Astrocyte (in vitro differentiated cells and primary cell): ENCODE results near the gene DCLRE1C. TPM values are rescaled to one million over a fixed set of nuclear protein-coding genes. Genes with fewer than 3 reads are reported as not detected.
"Not testable (repeated sequence)": the region's sequence is repeated elsewhere in the genome, so short reads cannot be mapped to it uniquely, and the experiment has no call there.

Experiments
- DNase-seq: peaks from one replicate; pipeline ENCODE4 v3.0.0-alpha.2; 2010; ENCODE audit warnings: low read depth
- FAIRE-seq: peaks from 2 replicates; lab custom pipeline; 2011; peaks lifted over from hg19 to GRCh38; lab: Jason Lieb, UNC
- H2AFZ ChIP-seq: 2 replicates; pipeline ENCODE4 v1.6.0; 2012; ENCODE audit warnings: low read depth, low read length, inconsistent platforms
- H3K27ac ChIP-seq: 2 replicates; pipeline ENCODE4 v1.5.1; 2011; ENCODE audit warnings: low read depth, low read length, inconsistent platforms
- H3K27me3 ChIP-seq: 2 replicates; pipeline ENCODE4 v1.6.0; 2011; ENCODE audit warnings: low read length, inconsistent platforms; ENCODE audit not compliant: insufficient read depth
- H3K36me3 ChIP-seq: 2 replicates; pipeline ENCODE4 v1.5.1; 2011; ENCODE audit warnings: low read length, inconsistent platforms; ENCODE audit not compliant: insufficient read depth
- H3K4me1 ChIP-seq: 2 replicates; pipeline ENCODE4 v1.5.1; 2011; ENCODE audit warnings: low read length, inconsistent platforms; ENCODE audit not compliant: insufficient read depth
- H3K4me2 ChIP-seq: 2 replicates; pipeline ENCODE4 v1.6.0; 2012; ENCODE audit warnings: low read length, inconsistent platforms
- H3K4me3 ChIP-seq: 2 replicates; pipeline ENCODE4 v1.5.1; 2011; ENCODE audit warnings: low read depth, mild to moderate bottlenecking, low read length, inconsistent platforms; ENCODE audit not compliant: insufficient read depth
- H3K79me2 ChIP-seq: 2 replicates; pipeline ENCODE4 v1.6.0; 2012; ENCODE audit warnings: mild to moderate bottlenecking, low read length, inconsistent platforms; ENCODE audit not compliant: insufficient read depth
- H3K9ac ChIP-seq: 2 replicates; pipeline ENCODE4 v1.6.0; 2012; ENCODE audit warnings: mild to moderate bottlenecking, low read length, inconsistent platforms
- H3K9me3 ChIP-seq: 2 replicates; pipeline ENCODE4 v1.5.1; 2012; ENCODE audit warnings: low read depth, mild to moderate bottlenecking, low read length, inconsistent platforms; ENCODE audit not compliant: insufficient read depth
- H4K20me1 ChIP-seq: 2 replicates; pipeline ENCODE4 v1.6.0; 2012; ENCODE audit warnings: low read length, inconsistent platforms; ENCODE audit not compliant: insufficient read depth
- H3K27ac Mint-ChIP-seq: one replicate; pipeline ENCODE4 v1.8.0; 2021; ENCODE audit warnings: mild to moderate bottlenecking, mixed read lengths; ENCODE audit not compliant: unreplicated experiment
- H3K27me3 Mint-ChIP-seq: one replicate; pipeline ENCODE4 v1.8.0; 2021; ENCODE audit warnings: low read depth, mixed read lengths; ENCODE audit not compliant: unreplicated experiment
- H3K36me3 Mint-ChIP-seq: one replicate; pipeline ENCODE4 v1.8.0; 2021; ENCODE audit warnings: low read depth, mixed read lengths; ENCODE audit not compliant: unreplicated experiment
- H3K4me1 Mint-ChIP-seq: one replicate; pipeline ENCODE4 v1.8.0; 2021; ENCODE audit warnings: low read depth, mixed read lengths; ENCODE audit not compliant: unreplicated experiment
- H3K4me3 Mint-ChIP-seq: one replicate; pipeline ENCODE4 v1.8.0; 2021; ENCODE audit warnings: mild to moderate bottlenecking, moderate library complexity, mixed read lengths; ENCODE audit not compliant: unreplicated experiment
- H3K9me3 Mint-ChIP-seq: one replicate; pipeline ENCODE4 v1.8.0; 2021; ENCODE audit warnings: mild to moderate bottlenecking, mixed read lengths; ENCODE audit not compliant: unreplicated experiment
- CTCF ChIP-seq: IDR thresholded peaks from 2 replicates; pipeline ENCODE4 v1.5.1; 2011; ENCODE audit warnings: low read depth, mild to moderate bottlenecking, inconsistent platforms, low read length, moderate library complexity; ENCODE audit not compliant: insufficient read depth
- EZH2 ChIP-seq: IDR thresholded peaks from 2 replicates; pipeline ENCODE4 v1.6.1; 2012; ENCODE audit warnings: mild to moderate bottlenecking, low read length, inconsistent platforms; ENCODE audit not compliant: insufficient read depth
- total RNA-seq: library from RNA; stranded (reverse); gene quantifications from 2 replicates; pipeline ENCODE4 v1.2.1, GENCODE V29; 2021

Gene DCLRE1C
- total RNA-seq, 1 donor from 2014 or later: 10.1 TPM

DNA sequence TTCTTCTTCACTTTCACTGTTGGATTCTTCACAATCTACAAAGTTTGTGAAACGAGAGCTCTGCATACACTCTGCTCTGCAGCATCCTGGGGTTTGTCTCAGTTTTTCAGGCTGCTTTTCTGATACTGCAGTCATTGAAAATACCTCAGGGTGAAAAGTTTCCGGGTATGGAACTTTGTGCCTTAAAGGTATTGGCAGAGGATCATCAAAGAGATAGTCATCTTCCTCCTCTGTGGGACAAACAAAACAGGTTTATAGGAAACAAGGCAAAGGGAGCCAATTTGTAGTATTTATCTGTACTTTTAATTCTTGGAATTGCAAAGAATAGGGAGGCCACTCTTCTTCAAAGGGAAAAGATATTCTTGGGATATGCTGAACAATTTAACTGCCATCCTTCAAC lies 44.8 kb downstream of the DCLRE1C start:
- H3K36me3 ChIP-seq: peaks cover 45% of the 10 kb centered on the region
- no peaks in the 10 kb centered on the region for H4K20me1 ChIP-seq

GRCh38 chr10:14907591-14907990 lies 46.3 kb downstream of the DCLRE1C start:
- not testable (repeated sequence) for H3K27ac Mint-ChIP-seq, H3K9me3 Mint-ChIP-seq, H3K4me1 ChIP-seq, H3K27me3 Mint-ChIP-seq, H2AFZ ChIP-seq, H3K9ac ChIP-seq, H3K27me3 ChIP-seq, H3K79me2 ChIP-seq, H3K9me3 ChIP-seq, H3K4me3 ChIP-seq, H3K4me1 Mint-ChIP-seq, H3K4me2 ChIP-seq, H3K27ac ChIP-seq, DNase-seq, FAIRE-seq, H4K20me1 ChIP-seq, H3K4me3 Mint-ChIP-seq
- H3K36me3 ChIP-seq: peaks cover 42% of the 10 kb centered on the region
- H3K36me3 Mint-ChIP-seq: peaks cover 28% of the 10 kb centered on the region

More for the DNA sequence above, 44.8 kb downstream of the DCLRE1C start:
- Histone ChIP-seq H3K27me3 (no peaks in the 10 kb centered on the region), H3K79me2 (peaks cover 3% of the 10 kb centered on the region), H2AFZ (no peak overlapping the region), H3K4me3 (no peak overlapping the region), H3K27ac (no peak overlapping the region), H3K9ac (no peak overlapping the region), H3K4me2 (no peak overlapping the region), H3K9me3 (no peaks in the 10 kb centered on the region), H3K4me1 (no peaks in the 10 kb centered on the region)
- TF ChIP-seq CTCF: no peak
- TF ChIP-seq EZH2: no peak
- DNase-seq (no peak), FAIRE-seq (no peak)
- Mint-ChIP-seq H3K27me3 (no peaks in the 10 kb centered on the region), H3K4me1 (no peaks in the 10 kb centered on the region), H3K4me3 (no peak overlapping the region), H3K9me3 (no peaks in the 10 kb centered on the region), H3K36me3 (peaks cover 34% of the 10 kb centered on the region), H3K27ac (no peak overlapping the region)

DNA sequence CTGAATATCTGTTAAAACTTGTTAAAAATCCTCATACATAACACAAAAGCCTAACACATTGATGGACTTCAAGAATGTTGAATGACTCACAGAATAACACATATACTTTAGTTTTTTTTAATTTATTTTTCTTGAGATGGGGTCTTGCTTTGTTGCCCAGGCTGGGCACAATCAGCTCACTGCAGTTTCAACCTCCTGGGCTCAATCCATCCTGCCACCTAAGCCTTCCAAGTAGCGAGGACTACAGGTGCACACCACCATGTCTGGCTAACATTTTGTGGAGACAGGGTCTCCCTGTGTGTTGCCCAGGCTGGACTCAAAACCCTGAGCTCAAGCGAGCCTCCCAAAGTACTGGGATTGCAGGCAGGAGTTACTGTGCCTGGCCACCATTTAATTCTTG lies 47.1 kb downstream of the DCLRE1C start:
- Histone ChIP-seq H3K9ac (no peak overlapping the region), H3K9me3 (no peaks in the 10 kb centered on the region), H3K4me1 (no peaks in the 10 kb centered on the region), H3K27ac (no peak overlapping the region), H3K36me3 (peaks cover 42% of the 10 kb centered on the region), H3K27me3 (no peaks in the 10 kb centered on the region), H4K20me1 (no peaks in the 10 kb centered on the region), H2AFZ (no peak overlapping the region), H3K79me2 (no peaks in the 10 kb centered on the region), H3K4me3 (no peak overlapping the region), H3K4me2 (no peak overlapping the region)
- FAIRE-seq: no peak
- Mint-ChIP-seq H3K27ac (no peak overlapping the region), H3K4me1 (no peaks in the 10 kb centered on the region), H3K4me3 (no peak overlapping the region), H3K27me3 (no peaks in the 10 kb centered on the region), H3K9me3 (no peaks in the 10 kb centered on the region), H3K36me3 (peaks cover 28% of the 10 kb centered on the region)
- TF ChIP-seq CTCF (no peak), EZH2 (no peak)
- no peak for DNase-seq
